Neuronal stem cell (in vitro differentiated cells): Measurements from ENCODE around the gene RHOG.

Experiments used
- DNase-seq: peaks from one replicate; pipeline ENCODE4 v3.0.0-alpha.2; 2013; ENCODE audit warnings: low spot score
- H2AFZ ChIP-seq: one replicate; pipeline ENCODE4 v1.6.1; 2013; ENCODE audit warnings: mild to moderate bottlenecking, low read length, inconsistent platforms
- H2AK5ac ChIP-seq: 2 replicates; pipeline ENCODE4 v1.6.1; 2013; ENCODE audit warnings: low read depth, mild to moderate bottlenecking, inconsistent platforms, low read length, moderate library complexity, mixed read lengths
- H2BK120ac ChIP-seq: 2 replicates; pipeline ENCODE4 v1.6.1; 2013; ENCODE audit warnings: low read depth, mild to moderate bottlenecking, inconsistent platforms, low read length, moderate library complexity, mixed read lengths
- H2BK12ac ChIP-seq: one replicate; pipeline ENCODE4 v1.6.1; 2013; ENCODE audit warnings: low read length, inconsistent platforms
- H2BK15ac ChIP-seq: 2 replicates; pipeline ENCODE4 v1.6.1; 2013; ENCODE audit warnings: mild to moderate bottlenecking, low read length, inconsistent platforms, mixed read lengths
- H2BK5ac ChIP-seq: one replicate; pipeline ENCODE4 v1.6.1; 2013; ENCODE audit warnings: inconsistent platforms, mild to moderate bottlenecking, low read length, moderate library complexity
- H3K14ac ChIP-seq: one replicate; pipeline ENCODE4 v1.6.1; 2013; ENCODE audit warnings: low read length, inconsistent platforms
- H3K18ac ChIP-seq: 2 replicates; pipeline ENCODE4 v1.6.1; 2013; ENCODE audit warnings: low read length, inconsistent platforms
- H3K23ac ChIP-seq: 2 replicates; pipeline ENCODE4 v1.6.1; 2013; ENCODE audit warnings: low read depth, mild to moderate bottlenecking, mixed read lengths, low read length, inconsistent platforms; ENCODE audit not compliant: poor library complexity
- H3K27ac ChIP-seq: replicated peaks from 3 replicates; pipeline ENCODE4 v1.5.1; 2013; ENCODE audit warnings: low read length, inconsistent platforms
- H3K27me3 ChIP-seq, 3 experiments: 2 replicates each; pipeline ENCODE4 v1.6.1; 2013; ENCODE audit warnings: low read length in 3 of 3, mild to moderate bottlenecking in 2 of 3, inconsistent platforms in 1 of 3, low read depth in 1 of 3, mixed read lengths in 1 of 3, moderate library complexity in 1 of 3; ENCODE audit not compliant: control insufficient read depth in 3 of 3, insufficient read depth in 3 of 3
- H3K36me3 ChIP-seq, 2 donors: replicated peaks in 1 of 2; 2 replicates each; pipeline ENCODE4 v1.6.1; 2013; ENCODE audit warnings: low read length in 2 of 2; ENCODE audit not compliant: control insufficient read depth in 2 of 2, insufficient read depth in 2 of 2
- H3K4ac ChIP-seq: 2 replicates; pipeline ENCODE4 v1.6.1; 2013; ENCODE audit warnings: inconsistent platforms, mild to moderate bottlenecking, low read length, moderate library complexity
- H3K4me1 ChIP-seq, 2 donors: 1 replicate in 1 of 2; 2 replicates in 1 of 2; pipeline ENCODE4 v1.6.1; 2013; ENCODE audit warnings: low read length in 2 of 2, low read depth in 1 of 2; ENCODE audit not compliant: control insufficient read depth in 2 of 2, insufficient read depth in 1 of 2
- H3K4me2 ChIP-seq: one replicate; pipeline ENCODE4 v1.6.1; 2013; ENCODE audit warnings: mild to moderate bottlenecking, low read length, inconsistent platforms; ENCODE audit not compliant: insufficient read depth, poor library complexity, severe bottlenecking
- H3K4me3 ChIP-seq, 2 donors: 2 replicates each; pipeline ENCODE4 v1.5.1; 2013; ENCODE audit warnings: low read length in 2 of 2, mild to moderate bottlenecking in 2 of 2, inconsistent platforms in 1 of 2, moderate library complexity in 1 of 2
- H3K79me1 ChIP-seq: one replicate; pipeline ENCODE4 v1.6.1; 2013; ENCODE audit warnings: low read depth, mild to moderate bottlenecking, inconsistent platforms, low read length, moderate library complexity
- H3K9ac ChIP-seq: one replicate; pipeline ENCODE4 v1.6.1; 2013; ENCODE audit warnings: mild to moderate bottlenecking, low read depth, low read length, inconsistent platforms; ENCODE audit not compliant: poor library complexity
- H3K9me3 ChIP-seq, 2 donors: replicated peaks in 1 of 2; 2 replicates each; pipeline versions ENCODE3 to v1.6.1; 2013; ENCODE audit warnings: low read length in 2 of 2, mild to moderate bottlenecking in 2 of 2, inconsistent platforms in 1 of 2, low read depth in 1 of 2, mixed read lengths in 1 of 2, moderate library complexity in 1 of 2; ENCODE audit not compliant: control insufficient read depth in 2 of 2, insufficient read depth in 1 of 2
- H4K8ac ChIP-seq: one replicate; pipeline ENCODE4 v1.6.1; 2013; ENCODE audit warnings: low read depth, mild to moderate bottlenecking, inconsistent platforms, low read length, moderate library complexity
- H4K91ac ChIP-seq: one replicate; pipeline ENCODE4 v1.6.1; 2013; ENCODE audit warnings: low read length, low read depth, mild to moderate bottlenecking, inconsistent platforms; ENCODE audit not compliant: poor library complexity
- WGBS, 2 donors: extraction: QIAGEN DNeasy Blood & Tissue Kit; methylation state at CpG; one replicate each; pipeline ENCODE4 v1.1.7; 2013; ENCODE audit warnings: missing lambda C conversion rate in 2 of 2, mixed read lengths in 1 of 2; ENCODE audit not compliant: insufficient read length in 2 of 2, insufficient replicate concordance in 1 of 2; ENCODE audit errors: extremely low coverage in 2 of 2; 5-methylcytosine and 5-hydroxymethylcytosine counted together

Gene RHOG

GRCh38 chr11:3837793-3838192 lies 3.0 kb downstream of the RHOG start:
- Histone ChIP-seq H2AK5ac (no peak overlapping the region), H3K9ac (no peak overlapping the region)

GRCh38 chr11:3836903-3837302 lies 3.9 kb downstream of the RHOG start:
- Histone ChIP-seq H3K23ac (peak overlapping the region; percentile 8), H3K4me1 (peaks cover 7 to 21% of the 10 kb centered on the region in 2 donors), H3K4me3 (no peak overlapping the region), H2AFZ (no peak overlapping the region), H3K27ac (no peak overlapping the region), H2BK5ac (no peak overlapping the region), H3K4ac (no peak overlapping the region), H3K18ac (no peak overlapping the region), H2BK12ac (no peak overlapping the region), H3K14ac (no peak overlapping the region), H3K27me3 (no peaks in the 10 kb centered on the region), H2BK120ac (no peak overlapping the region), H3K36me3 (peaks cover 2 to 51% of the 10 kb centered on the region in 2 donors), H3K9ac (no peak overlapping the region), H4K8ac (no peak overlapping the region), H2BK15ac (no peak overlapping the region), H3K79me1 (peaks cover 7% of the 10 kb centered on the region), H2AK5ac (no peak overlapping the region), H3K4me2 (no peak overlapping the region), H4K91ac (no peak overlapping the region), H3K9me3 (no peaks in the 10 kb centered on the region)
- no peak for DNase-seq
- no CpG with 5 or more reads among the region's 5 CpGs for WGBS, 2 donors

More at GRCh38 chr11:3837793-3838192, 3.0 kb downstream of the RHOG start:
- Histone ChIP-seq H4K91ac (no peak overlapping the region), H3K27me3 (no peaks in the 10 kb centered on the region), H3K4me1 (peaks cover 6 to 21% of the 10 kb centered on the region in 2 donors), H3K27ac (no peak overlapping the region), H3K4me3 (no peak overlapping the region), H2AFZ (no peak overlapping the region), H3K23ac (no peak overlapping the region), H2BK12ac (no peak overlapping the region), H4K8ac (no peak overlapping the region), H3K4me2 (no peak overlapping the region), H3K79me1 (peaks cover 7% of the 10 kb centered on the region), H3K18ac (no peak overlapping the region), H3K4ac (no peak overlapping the region), H2BK120ac (no peak overlapping the region), H3K14ac (no peak overlapping the region), H3K9me3 (peaks cover 0 to 2% of the 10 kb centered on the region in 2 donors), H2BK15ac (no peak overlapping the region), H3K36me3 (peaks cover 2 to 42% of the 10 kb centered on the region in 2 donors), H2BK5ac (no peak overlapping the region)
- WGBS, 2 donors = no CpG with 5 or more reads among the region's 1 CpG
- DNase-seq = no peak

- Histone ChIP-seq H3K4me1 (peaks cover 7 to 19% of the 10 kb centered on the region in 2 donors), H2BK120ac (no peak overlapping the region), H2AFZ (no peak overlapping the region), H3K4me3 (no peak overlapping the region), H3K27ac (no peak overlapping the region), H4K8ac (no peak overlapping the region), H3K9ac (no peak overlapping the region), H2BK5ac (no peak overlapping the region), H3K79me1 (peaks cover 9% of the 10 kb centered on the region), H3K18ac (no peak overlapping the region), H3K4ac (no peak overlapping the region), H3K14ac (no peak overlapping the region), H4K91ac (no peak overlapping the region), H2BK12ac (no peak overlapping the region), H3K36me3 (peaks cover 2 to 62% of the 10 kb centered on the region in 2 donors), H3K9me3 (no peaks in the 10 kb centered on the region), H3K23ac (no peak overlapping the region), H3K4me2 (no peak overlapping the region), H2BK15ac (no peak overlapping the region), H2AK5ac (no peak overlapping the region), H3K27me3 (no peaks in the 10 kb centered on the region)
- DNase-seq = no peak
- WGBS, 2 donors = no CpG with 5 or more reads among the region's 4 CpGs
Measured at GRCh38 chr11:3835751-3836150, 5.0 kb downstream of the RHOG start.

GRCh38 chr11:3834664-3835461 lies 5.9 kb downstream of the RHOG start:
- Histone ChIP-seq H3K36me3 (peaks cover 2 to 71% of the 10 kb centered on the region in 2 donors), H2BK120ac (no peak overlapping the region), H3K14ac (no peak overlapping the region), H2BK12ac (no peak overlapping the region), H2BK5ac (no peak overlapping the region), H3K9me3 (no peaks in the 10 kb centered on the region), H2BK15ac (no peak overlapping the region), H3K27me3 (no peaks in the 10 kb centered on the region), H3K27ac (no peak overlapping the region), H2AK5ac (no peak overlapping the region), H4K91ac (no peak overlapping the region), H4K8ac (no peak overlapping the region), H3K4me3 (no peak overlapping the region), H2AFZ (no peak overlapping the region), H3K9ac (no peak overlapping the region), H3K18ac (no peak overlapping the region), H3K4me2 (no peak overlapping the region), H3K79me1 (peaks cover 9% of the 10 kb centered on the region), H3K4me1 (peaks cover 5 to 16% of the 10 kb centered on the region in 2 donors), H3K4ac (no peak overlapping the region), H3K23ac (no peak overlapping the region)
- no peak for DNase-seq
- no CpG with 5 or more reads among the region's 7 CpGs for WGBS, 2 donors
